SIG-M5 (cell line): Measurements from ENCODE around the gene ZNFX1.

ENCODE experiments used
- DNase-seq: peaks from one replicate; lab custom pipeline; 2025; lab: John Stamatoyannopoulos, UW

Gene ZNFX1

DNA sequence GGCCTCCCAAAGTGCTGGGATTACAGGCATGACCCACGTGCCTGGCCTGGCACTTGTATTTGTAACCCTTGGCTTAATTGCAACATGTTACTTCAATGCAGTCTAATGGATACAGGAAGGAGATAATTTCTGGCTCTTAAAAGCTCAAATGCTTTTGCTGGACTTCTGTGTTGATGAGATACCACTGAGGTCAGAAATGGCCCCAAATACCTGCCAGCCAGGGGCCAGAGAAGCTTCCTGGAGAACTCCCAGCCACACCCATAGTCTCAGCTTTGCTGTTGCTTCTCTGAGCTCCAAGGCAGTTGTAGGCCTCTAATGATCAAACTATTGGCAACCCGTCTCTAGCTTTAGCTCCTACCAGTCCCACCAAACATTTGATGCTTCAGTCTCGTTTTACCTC lies 14.2 kb upstream of the ZNFX1 start:
- DNase-seq = no peak

DNA sequence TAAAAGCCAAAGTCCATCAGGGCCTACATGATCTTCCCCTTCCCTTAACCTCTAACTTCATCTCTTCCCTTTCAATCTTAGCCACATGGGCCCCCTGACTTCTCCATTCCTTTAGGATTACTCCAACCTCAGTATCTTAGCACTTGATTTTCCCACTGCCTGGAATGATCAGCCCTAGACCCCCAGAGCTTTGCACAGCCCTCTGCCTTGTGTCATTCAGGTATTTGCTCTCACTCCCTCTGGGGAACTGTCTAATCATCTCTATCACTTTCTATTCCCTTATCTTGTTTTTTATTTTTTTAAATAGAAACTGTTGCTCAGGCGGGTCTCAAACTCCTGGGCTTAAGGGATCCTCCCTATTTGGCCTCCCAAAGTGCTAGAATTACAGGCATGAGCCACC lies 13.3 kb upstream of the ZNFX1 start:
- DNase-seq = no peak

DNA sequence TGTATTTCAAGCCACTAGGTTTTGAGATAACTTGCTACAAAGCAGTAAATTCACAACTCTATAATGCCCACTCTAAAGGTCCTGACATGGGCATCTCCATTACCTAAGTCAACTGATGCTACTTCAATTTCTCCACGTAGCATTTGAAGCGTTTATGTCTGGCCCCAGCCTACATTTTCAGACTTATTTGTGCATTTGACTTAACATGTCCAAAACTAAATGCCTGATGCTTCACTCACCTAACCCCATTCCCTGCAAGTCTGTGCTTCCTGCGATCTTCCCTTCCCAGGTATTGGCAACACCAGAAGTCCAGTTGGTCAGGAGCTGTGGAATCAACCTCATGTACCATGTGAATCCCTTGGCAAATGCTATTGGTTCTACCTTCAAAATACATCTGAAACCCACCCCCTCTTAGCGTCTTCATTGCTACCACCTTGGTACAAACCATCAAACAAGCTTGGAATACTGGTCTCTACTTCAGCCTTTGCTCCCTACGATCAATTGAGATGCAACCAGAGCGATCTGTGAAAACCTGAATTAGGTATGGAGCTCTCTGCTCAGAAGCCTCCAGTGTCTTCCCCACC lies 12.8 kb upstream of the ZNFX1 start:
- no peak for DNase-seq

DNA sequence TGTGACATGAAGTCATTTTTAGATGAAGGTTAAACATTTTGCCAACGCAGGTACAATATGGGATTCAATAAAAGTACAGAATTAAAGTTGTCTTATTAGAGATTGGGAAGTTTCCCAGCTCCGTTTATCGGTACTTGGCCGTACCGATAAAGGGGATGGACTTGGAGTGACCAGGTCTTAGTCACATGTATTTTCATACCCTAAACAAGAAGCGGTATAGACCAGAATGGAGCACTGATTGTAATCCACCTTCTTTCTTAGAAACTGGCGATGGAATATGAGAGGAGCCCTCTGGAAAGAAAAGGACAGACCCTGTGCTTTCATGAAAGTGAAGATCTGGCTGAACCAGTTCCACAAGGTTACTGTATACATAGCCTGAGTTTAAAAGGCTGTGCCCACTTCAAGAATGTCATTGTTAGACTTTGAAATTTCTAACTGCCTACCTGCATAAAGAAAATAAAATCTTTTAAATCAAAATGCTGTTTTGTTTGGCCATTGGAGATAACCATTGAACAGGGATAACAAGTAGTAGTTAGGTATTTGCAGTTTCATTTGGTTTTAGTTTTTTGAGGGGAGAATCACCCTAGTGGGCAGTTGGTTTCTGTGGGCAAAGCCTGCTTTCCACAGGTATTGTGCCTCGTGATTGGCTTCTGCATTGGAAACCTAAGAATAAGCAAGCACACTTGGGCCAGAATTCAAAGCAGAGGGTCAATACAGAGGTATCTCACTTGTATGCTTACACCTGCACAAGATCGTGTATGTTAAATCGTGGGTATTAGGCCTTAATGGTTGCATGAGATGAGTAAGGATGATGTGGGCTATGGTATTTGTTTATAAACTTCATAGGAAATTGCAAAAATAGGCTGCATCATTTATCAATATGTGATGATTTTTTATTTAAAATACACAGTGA lies 11.2 kb upstream of the ZNFX1 start:
- no peak for DNase-seq

DNA sequence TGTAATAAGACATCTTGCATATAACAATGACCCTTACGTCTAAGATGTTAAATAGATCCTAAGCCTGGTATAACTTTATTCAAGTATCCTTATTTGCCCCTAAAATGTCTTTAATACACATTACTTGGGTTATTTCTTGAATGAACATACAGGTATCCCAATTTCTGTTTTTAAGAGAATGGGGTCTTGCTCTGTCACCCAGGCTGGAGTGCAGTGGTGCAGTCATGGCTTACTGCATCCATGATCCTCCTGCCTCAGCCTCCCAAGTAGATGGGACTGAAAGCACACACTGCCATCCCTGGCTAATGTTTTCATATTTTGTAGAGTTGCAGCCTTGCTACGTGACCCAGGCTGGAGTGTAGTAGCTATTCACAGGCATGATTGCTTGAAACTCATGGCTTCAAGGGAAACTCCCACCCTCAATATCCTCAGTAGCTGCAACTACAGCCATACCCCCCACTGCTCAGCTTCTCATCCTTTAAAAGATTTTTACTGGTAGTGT lies 10.4 kb upstream of the ZNFX1 start:
- DNase-seq = no peak

DNA sequence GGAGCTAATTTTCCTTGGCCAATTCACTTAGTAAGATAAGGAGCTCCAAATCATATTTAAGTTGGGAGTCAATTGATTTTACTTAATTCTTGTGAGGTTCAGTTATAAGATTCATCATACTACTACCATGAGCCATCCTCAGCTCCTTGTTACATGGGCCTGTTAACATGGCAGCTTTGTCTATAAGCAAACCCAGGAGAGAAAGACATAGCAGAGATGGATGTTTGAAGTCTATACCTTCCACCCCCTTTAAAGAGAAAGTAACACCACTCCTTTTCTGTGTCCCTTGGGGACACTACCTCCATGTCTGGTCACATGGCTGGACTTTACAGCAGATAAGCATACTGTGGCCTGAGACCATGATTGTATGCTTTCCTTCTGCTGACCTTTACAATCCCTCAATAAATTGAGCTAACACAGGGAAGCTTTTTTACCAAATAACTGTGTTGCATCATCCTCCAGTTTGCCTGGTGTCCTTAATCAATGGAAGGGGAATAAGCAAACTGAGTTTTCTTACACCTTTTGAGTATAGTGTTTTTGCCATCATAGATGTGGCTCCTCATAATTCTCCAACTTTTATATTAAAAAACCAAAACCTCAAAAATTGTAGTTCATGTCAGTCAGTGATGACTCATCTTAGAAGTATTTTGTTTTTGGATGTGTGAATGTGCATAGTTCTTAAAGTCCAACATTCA lies 9.8 kb upstream of the ZNFX1 start:
- DNase-seq = no peak

DNA sequence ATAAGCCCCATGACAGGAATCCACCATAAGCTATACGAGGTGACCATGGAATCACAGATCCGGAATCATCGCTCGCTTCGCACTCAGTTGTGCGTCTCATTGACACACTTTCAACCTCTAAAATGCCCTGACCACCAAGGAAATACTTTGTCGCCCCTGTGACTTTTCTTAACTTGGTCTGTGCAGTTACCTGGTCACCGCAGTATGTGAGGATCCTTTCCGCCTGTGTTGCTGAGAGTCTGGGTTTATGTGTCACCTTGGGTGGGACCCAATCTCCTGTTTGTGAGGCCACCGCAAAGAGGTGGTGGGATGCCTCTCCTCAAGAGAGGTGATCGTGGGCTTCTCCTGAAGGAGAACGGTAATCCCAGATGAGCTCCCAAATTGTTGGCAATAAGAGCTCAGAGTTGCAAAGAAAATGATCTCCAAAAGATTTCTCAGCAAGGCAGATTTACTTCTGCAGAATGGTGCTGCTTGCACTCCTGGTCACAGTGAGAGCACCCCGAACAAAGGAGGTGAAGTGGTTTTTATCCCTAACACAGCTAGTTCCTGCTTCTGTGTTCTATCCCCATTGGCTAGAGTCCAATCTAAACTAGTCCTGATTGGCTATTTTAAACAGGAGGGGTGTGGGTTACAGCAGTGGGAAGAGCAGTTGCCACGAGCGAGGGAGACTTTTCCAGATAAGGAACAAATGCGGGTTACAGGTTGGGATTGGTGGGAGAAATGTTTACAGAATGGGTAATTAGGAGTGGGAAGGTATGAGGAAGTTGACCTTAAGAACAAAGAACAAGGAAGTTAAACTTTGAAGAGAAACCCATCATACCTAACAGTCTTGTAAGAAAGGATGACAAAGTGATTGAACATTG lies 9.1 kb upstream of the ZNFX1 start:
- DNase-seq = peak; percentile 16

DNA sequence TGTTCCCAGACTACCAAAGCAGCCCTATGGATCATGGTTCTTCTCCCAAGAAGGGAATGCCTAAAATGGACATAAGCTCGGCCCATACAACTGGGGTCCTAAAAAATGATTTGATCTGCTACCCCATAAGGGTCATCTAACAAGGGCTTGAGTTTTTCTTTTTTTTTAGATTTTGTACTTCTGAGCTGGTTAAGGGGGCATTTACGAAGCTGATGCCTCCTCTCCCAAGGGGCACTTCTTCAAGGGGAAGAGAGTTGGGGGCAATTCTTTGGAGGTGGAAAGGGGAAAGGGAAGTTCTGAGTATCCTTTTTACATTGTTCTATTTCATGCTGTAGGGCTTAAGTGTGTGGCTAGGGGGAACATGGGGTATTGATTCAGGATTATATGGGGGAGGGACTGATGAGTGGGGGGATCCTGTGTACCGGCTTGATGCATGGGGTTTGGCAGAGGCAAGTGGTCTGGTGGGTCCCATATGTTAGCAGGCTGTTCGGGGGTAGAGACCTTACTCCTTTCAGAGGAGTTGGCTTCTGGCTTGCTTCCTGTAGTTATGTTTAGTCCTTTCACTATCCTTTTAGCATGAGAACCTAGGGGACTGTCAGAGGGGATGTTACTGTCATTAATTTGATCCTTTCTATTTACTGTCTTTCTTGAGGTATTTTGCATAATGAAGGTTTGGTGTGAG lies 8.1 kb upstream of the ZNFX1 start:
- no peak for DNase-seq

DNA sequence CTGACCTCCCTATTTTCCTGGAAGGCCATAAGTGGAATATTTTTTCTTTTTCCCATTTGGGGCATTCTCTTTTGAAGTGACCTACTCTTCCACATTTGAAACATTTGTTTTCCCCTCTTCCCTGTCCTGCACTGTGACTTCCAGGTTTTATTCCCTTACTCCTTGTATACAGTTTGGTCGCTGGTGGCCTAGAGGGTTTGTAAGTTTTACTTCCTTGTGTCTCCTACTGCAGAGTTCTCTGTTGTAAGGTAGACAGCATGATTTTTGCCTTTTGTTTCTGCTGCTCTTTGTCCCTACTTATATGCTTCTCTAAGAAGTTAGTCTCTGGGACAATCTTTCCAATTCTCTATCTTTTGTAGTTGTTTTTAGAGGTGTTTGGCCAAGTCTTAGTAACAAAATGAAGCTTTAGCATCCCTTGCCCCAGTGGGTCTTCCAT lies 7.4 kb upstream of the ZNFX1 start:
- no peak for DNase-seq

DNA sequence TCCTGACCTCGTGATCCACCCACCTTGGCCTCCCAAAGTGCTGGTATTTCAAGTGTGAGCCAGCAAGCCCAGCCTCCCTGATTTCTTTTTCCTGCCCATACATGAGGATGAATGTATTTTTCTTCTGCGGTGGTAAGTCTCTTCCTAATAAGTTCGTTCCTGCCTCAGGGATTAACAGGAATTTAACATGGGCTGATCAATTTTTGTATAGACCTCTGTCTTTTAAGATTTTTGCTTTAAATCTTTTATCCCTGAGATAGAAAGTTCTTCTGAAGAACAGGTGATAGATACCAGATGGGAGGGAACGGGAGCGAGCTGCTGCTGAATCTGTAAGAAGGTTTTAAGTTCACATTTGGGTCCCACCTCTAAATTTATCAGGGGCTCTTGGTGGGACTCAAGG lies 7.0 kb upstream of the ZNFX1 start:
- no peak for DNase-seq

DNA sequence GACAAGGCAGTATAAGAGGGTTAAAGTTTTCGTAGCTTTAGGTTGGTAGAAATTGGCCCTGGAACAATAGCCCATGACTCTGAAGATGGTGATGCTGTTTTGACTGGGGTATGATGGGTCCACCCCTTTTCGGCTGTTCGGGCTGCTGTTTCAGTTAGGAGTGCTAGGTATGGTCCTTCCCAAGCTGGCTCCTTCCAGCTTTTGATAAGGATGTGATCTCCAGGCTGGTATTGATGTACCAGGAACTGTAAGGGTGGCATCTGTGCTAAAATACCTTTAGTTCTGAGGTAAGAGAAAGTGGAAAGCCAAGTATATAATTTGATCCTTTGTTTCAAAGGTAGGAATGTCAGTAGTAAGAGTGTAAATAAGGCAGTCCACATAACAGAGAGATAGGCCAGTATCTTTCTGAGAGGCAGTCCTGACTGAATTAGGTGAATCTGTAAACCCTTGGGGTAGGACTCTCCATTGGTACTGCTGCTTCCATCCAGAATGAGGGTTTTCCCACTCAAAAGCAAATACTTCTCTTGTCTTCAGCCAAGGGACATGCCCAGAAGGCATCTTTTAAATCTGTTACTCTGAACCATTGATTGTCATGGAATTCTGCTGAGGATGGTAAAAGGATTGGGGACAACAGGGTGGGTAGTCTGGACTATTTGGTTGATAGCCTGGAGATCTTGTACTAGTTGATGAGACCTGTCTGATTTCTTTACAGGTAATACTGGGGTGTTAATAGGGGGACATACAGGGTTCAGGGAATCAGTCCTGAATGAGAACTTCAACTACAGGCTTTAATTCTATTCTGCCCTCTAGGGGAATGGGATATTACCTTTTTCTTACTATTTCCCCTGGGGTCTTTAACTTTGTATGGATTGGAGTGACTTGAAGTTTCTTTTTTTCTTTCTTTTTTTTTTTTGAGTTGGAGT lies 6.1 kb upstream of the ZNFX1 start:
- DNase-seq = no peak

DNA sequence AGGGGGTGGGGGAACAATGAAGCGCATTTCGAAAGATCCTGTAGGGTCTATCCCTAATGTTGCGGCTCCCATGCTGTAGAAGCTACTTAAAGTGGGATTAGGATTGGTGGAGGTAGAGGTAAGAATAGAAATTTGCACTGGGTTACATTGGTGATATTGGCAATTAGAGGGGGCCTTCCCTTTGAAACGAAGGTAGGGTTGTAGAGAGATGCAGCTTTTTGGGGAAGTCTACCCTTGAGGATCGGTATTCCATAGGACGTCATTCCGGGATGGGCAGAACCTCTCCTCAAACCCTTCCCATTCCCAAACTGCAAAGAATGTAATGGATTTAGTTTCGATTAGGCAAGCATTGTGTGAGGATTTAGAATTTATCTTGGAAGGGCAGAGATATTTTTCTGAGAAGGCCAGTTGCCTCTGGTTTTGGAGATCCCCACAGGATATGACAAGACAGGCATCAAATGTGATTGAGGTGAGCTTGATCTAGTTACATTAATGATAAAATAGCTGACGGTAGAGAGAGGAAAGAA lies 5.4 kb upstream of the ZNFX1 start:
- DNase-seq = no peak

DNA sequence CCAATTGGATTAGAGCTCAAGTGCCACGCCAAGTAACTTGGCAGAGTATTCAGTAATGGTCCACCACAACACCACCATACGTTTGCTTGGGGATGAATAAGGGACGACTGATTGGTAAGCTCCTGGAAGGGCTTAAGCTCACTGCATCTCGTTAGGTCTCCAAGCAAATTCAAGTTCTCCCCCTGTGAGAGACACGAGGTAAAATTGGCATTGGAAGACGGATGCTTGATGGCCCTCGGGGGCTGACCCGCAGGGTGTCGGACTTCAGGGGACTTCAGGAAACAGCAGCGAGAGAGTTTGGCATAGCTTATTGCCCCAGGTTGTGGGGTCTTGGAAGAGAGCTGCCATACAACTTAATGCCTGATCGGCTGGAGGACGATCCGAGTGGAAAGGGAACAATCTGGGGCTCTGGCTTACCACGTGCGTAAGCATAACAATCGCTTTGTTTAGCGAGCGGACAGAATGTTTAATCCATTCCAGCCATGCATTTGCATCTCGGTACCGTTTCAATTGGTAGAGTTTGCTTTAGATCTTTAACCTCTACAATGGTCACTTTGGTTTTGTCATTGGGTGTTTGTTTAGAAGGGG lies 4.8 kb upstream of the ZNFX1 start:
- DNase-seq = no peak

DNA sequence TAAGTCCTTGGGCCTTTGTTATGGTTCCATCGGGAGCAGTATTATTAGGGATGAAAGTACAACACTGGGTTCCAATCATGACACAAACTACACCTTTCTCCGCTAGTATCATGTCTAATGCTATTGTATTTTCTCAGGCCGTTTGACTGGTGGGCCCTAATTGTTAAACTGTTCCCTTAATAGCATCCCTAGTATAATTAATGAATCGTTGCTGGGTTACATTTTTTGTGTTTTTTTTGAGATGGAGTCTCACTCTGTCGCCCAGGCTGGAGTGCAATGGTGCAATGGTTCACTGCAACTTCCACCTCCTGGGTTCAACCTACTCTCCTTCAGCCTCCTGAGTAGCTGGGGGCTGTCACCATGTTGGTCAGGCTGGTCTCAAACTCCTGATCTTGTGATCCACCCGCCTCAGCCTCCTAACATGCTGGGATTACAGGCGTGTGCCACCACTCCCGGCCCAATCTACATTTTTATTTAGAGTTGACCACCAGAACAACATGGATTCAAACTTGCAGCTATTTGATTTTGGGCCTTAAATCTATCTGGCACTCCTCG lies 4.1 kb upstream of the ZNFX1 start:
- no peak for DNase-seq

DNA sequence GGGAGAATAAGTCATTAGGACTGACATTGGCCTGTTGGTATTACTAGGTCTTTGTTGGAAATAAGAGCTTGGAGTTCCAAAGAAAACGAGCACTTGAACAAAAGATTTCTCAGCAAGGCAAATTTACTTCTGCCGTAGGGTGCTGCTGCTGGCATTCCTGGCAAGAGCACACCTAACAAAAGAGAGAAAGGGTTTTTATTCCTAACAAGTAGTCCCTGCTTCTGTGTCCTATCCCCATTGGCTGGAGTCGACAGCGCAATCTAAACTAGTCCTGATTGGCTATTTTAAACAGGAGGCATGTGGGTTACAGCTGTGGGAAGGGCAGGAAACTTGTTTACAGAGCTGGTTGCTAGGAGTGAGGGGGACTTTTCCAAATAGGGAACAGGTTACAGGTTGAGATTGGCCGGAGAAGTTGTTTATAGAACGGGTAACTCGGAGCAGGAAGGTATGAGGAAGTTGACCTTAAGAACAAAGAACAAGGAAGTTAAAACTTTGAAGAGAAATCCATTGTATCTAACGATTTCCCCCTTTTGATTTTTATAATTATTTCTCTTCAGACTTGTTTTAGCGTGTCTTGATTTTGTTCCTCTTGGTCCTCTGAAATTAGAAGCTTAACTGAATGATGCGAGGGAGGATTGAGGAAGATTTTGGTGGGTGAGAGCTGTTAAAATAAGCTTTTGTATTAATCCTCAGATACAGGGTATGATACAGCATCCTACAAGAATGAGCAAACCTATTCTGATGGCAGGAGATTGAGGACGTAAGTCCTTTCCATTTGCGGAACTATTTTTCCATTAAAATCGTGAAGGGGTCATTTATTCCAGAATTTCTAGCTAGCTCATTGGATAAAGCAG lies 3.4 kb upstream of the ZNFX1 start:
- peak; percentile 89 for DNase-seq

DNA sequence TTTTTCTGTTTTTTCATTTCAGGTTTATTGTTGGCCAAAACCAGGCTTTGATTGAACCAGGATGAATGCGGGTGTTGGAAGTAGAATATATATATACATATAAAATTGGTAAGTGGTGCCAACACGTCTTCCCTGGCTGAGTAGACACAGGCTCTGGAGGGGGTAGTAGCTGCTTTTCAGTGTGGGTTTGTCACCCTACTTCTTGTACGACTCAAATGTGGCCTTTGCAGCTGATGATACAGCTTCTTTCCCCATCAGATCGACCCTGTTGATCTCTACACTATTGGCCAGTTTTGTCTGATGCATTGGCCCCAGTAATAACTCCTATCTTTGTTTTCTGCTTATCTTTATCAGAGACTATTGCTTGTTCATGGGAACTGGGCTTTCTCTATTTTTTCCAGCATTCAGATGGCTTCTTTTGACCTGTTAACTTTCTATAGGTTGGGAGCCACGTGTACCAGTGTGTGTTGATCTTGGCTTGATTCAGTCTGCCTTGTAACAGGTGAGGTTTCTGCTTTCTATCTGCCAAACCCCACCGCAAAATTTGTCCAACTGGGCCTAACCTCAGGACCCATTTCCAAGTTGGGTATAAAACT lies 2.7 kb upstream of the ZNFX1 start:
- DNase-seq = no peak

DNA sequence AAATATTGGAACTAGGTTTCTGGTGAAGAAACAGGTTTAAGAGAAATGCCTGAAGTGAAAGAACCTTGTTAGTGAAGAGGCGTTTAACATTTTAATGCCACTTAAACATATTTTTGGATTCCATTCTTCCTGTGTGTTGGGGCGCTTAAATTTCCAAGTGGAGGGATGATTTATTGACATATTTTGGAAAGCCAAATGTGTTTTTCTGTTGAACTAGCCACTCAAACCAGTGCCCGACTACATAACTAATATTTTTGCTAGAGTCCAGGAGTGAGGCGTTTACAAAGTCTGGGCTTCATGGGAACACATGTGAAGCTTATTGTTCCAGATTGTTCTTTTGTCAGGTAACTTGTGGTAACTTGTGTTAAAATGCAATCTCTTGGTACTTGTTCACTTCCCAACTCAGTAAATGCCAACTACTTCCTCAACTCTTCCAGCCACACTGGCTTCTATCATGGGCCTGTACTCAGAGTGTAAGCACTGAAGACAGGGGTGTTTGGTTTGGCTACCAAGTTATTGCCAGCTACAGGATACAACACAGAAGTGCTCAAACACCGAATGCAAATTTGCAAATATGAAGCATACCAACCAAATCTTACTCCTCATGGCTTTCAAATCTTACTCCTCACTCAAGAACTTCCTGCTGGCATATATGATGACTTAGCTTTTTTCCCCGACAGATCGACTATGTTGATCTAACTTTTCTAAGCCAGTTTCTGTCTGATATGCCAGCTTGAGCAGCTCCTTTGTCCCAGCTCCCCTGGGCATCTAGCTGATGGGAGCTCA lies 2.0 kb upstream of the ZNFX1 start:
- no peak for DNase-seq
